Activated naive CD8-positive, alpha-beta T cell (primary cell): Measurements from ENCODE around the gene CX3CR1.

ENCODE experiments used
- H3K27ac Mint-ChIP-seq: one replicate; pipeline ENCODE4 v1.8.0; 2021; ENCODE audit warnings: mixed read lengths
- H3K27me3 Mint-ChIP-seq: one replicate; pipeline ENCODE4 v1.8.0; 2021; ENCODE audit warnings: mixed read lengths
- H3K36me3 Mint-ChIP-seq: one replicate; pipeline ENCODE4 v1.8.0; 2021; ENCODE audit warnings: mixed read lengths
- H3K4me1 Mint-ChIP-seq: one replicate; pipeline ENCODE4 v1.8.0; 2021; ENCODE audit warnings: low read depth, mixed read lengths
- H3K4me3 Mint-ChIP-seq: one replicate; pipeline ENCODE4 v1.8.0; 2021; ENCODE audit warnings: mild to moderate bottlenecking, mixed read lengths
- H3K9me3 Mint-ChIP-seq: one replicate; pipeline ENCODE4 v1.8.0; 2021; ENCODE audit warnings: low read depth, mixed read lengths

The CX3CR1 gene

DNA sequence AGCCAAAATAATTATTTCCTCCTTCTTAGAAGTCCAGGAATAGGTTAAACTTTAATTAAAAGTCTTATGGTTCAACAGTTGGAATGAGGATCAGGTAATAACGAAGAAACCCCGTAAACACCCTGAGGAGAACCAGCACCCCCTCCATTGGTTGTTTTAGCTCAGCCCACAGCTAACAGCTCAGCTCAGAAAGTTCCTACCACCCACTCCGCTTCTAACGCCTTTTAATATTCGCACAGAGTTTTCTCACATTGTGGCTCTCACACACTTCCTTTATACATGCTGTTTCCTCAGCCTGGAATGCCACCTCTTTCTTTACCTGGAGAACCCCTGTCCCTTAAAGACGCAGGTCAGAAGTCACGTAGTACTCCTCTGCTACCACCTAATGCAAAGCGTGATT, 17.0 kb downstream of the CX3CR1 start:
- no peaks in the 10 kb centered on the region for H3K9me3 Mint-ChIP-seq
- H3K27me3 Mint-ChIP-seq: peaks cover 5% of the 10 kb centered on the region
- H3K27ac Mint-ChIP-seq: no peak overlapping the region
- no peak overlapping the region for H3K4me3 Mint-ChIP-seq
- H3K36me3 Mint-ChIP-seq: peaks cover 2% of the 10 kb centered on the region
- peaks cover 33% of the 10 kb centered on the region for H3K4me1 Mint-ChIP-seq

GRCh38 chr3:39261726-39262125, 18.1 kb downstream of the CX3CR1 start:
- peaks cover 30% of the 10 kb centered on the region for H3K4me1 Mint-ChIP-seq
- H3K27ac Mint-ChIP-seq: no peak overlapping the region
- H3K4me3 Mint-ChIP-seq: no peak overlapping the region
- no peaks in the 10 kb centered on the region for H3K36me3 Mint-ChIP-seq
- peaks cover 5% of the 10 kb centered on the region for H3K27me3 Mint-ChIP-seq
- no peaks in the 10 kb centered on the region for H3K9me3 Mint-ChIP-seq

DNA sequence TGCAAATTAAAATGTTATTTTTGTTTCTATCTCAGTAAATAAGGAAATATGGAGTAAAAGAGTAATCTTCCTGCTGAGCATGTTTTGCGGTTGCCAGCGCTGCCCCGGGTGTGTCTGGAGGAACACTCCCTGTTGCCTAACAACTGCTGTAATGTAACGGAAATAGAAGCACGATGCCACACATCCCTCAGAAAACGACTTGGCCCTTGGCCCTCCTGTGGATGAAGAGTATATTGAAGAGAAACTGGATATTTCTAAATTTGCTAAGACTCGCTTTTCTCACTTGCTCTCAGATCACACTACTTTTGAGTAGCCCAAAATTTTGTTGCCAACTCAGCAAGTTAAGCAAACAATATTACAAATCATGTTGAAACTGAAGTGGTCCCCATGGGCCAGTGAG, 18.9 kb downstream of the CX3CR1 start:
- Mint-ChIP-seq H3K4me3 (no peak overlapping the region), H3K27me3 (peaks cover 5% of the 10 kb centered on the region), H3K27ac (peak overlapping the region; percentile 29), H3K36me3 (no peaks in the 10 kb centered on the region), H3K9me3 (no peaks in the 10 kb centered on the region), H3K4me1 (peaks cover 33% of the 10 kb centered on the region)

DNA sequence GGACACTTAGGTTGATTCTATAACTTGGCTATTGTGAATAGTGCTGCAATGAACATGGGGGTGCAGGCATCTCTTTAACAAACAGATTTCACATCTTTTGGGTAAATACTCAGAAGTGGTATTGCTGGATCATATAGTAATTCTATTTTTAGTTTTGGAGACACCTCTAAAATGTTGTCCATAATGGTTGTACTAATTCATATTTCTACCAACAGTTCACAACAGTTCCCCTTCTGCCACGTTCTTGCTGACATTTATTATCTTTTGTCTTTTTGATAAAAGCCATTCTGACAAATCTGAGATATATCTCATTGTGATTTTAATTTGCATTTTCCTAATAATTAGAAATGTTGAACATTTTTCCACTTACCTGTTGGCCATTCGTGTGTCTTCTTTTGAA, 19.5 kb downstream of the CX3CR1 start:
- H3K4me1 Mint-ChIP-seq: peaks cover 38% of the 10 kb centered on the region
- H3K36me3 Mint-ChIP-seq: no peaks in the 10 kb centered on the region
- peaks cover 5% of the 10 kb centered on the region for H3K27me3 Mint-ChIP-seq
- no peak overlapping the region for H3K4me3 Mint-ChIP-seq
- no peaks in the 10 kb centered on the region for H3K9me3 Mint-ChIP-seq
- H3K27ac Mint-ChIP-seq: no peak overlapping the region

DNA sequence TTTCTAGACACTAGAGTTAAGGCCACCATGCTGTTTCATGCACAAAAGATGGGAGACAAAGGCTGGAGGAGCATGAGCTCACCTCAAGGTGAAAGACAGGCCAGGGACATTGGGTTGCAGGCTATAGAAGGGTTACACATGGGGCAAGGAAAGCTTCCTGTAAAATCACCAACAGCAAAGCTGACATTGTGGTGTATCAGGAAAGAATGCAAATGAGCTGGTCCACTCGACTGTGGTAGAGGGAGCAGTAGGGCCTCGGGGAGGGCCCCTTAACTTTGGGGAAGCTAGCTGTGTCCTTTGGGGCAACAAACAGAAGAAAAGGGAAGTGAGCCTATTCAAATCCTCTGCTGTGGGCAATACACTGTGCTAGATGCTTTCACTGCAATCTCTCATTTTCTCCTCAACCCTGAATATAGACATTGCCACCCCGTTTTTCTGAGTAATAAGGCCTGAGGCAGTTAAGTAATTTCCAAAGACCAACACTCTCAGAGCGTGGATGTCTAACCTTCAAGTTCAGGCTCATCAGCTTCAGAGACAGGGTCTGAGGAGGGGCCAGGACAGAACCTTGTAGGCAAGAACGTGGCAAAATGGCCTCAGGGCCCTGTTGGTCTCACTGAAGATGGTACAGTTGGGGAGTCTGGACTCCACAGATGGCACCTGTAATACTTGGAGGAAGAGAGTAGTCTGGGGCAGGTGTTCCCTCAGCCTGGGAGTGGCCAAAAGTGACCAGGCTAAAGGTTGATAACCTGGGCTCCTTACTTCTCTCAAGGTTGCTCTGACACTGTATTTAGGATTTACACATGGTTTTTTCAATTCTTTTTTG, 24.1 kb downstream of the CX3CR1 start:
- peak overlapping the region; percentile 86 for H3K27ac Mint-ChIP-seq
- peaks cover 2% of the 10 kb centered on the region for H3K27me3 Mint-ChIP-seq
- peaks cover 30% of the 10 kb centered on the region for H3K4me1 Mint-ChIP-seq
- peak overlapping the region; percentile 54 for H3K4me3 Mint-ChIP-seq
- H3K9me3 Mint-ChIP-seq: no peaks in the 10 kb centered on the region
- no peaks in the 10 kb centered on the region for H3K36me3 Mint-ChIP-seq

DNA sequence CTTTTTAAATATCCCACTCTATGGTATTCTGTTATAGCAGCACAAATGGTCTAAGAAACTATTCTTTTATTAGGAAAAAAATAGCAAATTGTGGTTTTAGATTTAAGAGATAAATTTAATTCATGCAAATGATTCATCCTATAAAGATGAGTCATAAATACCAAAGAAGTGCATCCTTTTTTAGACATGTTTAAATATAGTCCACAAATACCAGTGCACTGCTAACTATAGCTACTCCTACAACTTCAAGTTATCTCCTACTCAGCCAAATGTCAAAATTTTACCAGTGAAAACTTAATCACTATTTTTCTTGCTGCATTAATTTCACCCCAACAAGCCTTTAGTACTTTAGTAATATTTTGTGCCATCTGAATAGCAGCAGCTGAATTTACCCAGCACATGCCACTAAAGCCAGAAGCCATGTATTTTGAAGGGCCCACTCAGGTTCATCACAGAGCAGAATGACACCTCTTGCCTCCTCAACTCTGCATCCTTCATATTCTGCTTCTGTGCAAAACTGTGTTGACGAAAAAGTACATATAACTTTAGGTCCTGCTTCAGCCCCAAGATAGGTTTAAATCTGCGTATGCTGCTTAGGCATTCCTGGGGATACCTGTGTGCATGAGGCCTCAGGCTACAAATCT, 24.9 kb downstream of the CX3CR1 start:
- Mint-ChIP-seq H3K36me3 (no peaks in the 10 kb centered on the region), H3K27me3 (peaks cover under 1% of the 10 kb centered on the region), H3K27ac (peak overlapping the region; percentile 86), H3K4me3 (peak overlapping the region; percentile 54), H3K4me1 (peaks cover 30% of the 10 kb centered on the region), H3K9me3 (no peaks in the 10 kb centered on the region)

- peaks cover 20% of the 10 kb centered on the region for H3K4me1 Mint-ChIP-seq
- H3K27ac Mint-ChIP-seq: no peak overlapping the region
- no peaks in the 10 kb centered on the region for H3K36me3 Mint-ChIP-seq
These were observed 28.3 kb downstream of the CX3CR1 start for GRCh38 chr3:39251576-39251975.

GRCh38 chr3:39250116-39250747, 29.6 kb downstream of the CX3CR1 start:
- Mint-ChIP-seq H3K27ac (no peak overlapping the region), H3K36me3 (no peaks in the 10 kb centered on the region), H3K9me3 (no peaks in the 10 kb centered on the region), H3K27me3 (no peaks in the 10 kb centered on the region), H3K4me3 (no peak overlapping the region), H3K4me1 (peaks cover 8% of the 10 kb centered on the region)

More at GRCh38 chr3:39251576-39251975, 28.3 kb downstream of the CX3CR1 start:
- no peaks in the 10 kb centered on the region for H3K27me3 Mint-ChIP-seq
- no peaks in the 10 kb centered on the region for H3K9me3 Mint-ChIP-seq
- no peak overlapping the region for H3K4me3 Mint-ChIP-seq

DNA sequence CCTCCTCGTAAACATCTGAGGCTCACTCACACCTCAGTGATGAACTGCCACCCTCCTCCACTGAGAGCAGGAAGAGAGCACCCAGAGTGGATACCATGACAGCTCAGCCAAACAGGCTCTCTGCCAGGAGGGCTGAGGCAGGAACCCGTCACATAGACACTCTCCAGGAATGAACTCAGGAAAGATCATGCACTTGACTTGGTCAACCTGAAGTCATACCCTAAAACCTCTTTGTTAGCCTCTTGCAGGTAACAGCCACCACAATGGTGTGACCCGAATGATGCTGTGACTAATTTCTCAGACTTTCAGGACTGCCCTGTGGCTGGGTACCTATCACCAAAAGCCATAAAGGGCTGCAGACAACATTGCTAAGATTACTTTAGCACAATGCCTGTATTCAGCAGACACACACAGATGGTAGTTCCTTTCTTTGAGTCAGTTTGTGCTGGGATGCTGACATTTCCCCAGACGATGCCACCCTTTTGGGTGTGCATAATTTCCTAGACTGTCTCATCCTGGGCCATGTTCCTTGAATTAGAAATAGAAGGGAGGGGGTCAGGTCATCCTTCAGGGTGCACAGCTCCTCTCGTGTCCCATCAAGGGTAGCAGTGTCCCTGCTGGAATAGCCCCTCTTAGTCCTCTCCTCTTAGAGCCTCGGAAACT, 30.3 kb downstream of the CX3CR1 start:
- Mint-ChIP-seq H3K36me3 (no peaks in the 10 kb centered on the region), H3K4me3 (no peak overlapping the region), H3K27ac (no peak overlapping the region), H3K27me3 (no peaks in the 10 kb centered on the region), H3K4me1 (peaks cover 2% of the 10 kb centered on the region), H3K9me3 (no peaks in the 10 kb centered on the region)

DNA sequence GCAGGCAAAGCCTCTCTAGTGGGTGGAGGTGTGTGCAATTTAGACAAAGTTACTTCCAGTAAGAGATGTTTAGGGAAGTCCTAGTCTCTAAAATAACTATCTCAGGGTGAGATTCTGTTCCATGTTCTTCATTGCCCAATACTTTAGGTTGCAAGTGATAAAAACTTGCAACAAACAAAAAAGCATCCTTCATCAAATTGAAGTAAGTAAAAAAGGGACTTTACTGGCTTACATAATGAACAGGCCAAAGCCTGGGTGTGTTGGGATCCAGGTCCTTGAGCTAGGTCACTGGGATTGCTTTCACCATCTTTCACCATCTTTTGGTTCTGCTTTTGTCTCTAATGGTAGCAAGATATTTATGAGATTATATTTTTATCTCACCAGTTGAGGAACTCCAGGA, 38.3 kb downstream of the CX3CR1 start:
- H3K4me1 Mint-ChIP-seq: no peaks in the 10 kb centered on the region
- H3K4me3 Mint-ChIP-seq: no peak overlapping the region
- no peaks in the 10 kb centered on the region for H3K36me3 Mint-ChIP-seq
- no peaks in the 10 kb centered on the region for H3K9me3 Mint-ChIP-seq
- H3K27ac Mint-ChIP-seq: no peak overlapping the region
- H3K27me3 Mint-ChIP-seq: peaks cover 7% of the 10 kb centered on the region

- Mint-ChIP-seq H3K36me3 (no peaks in the 10 kb centered on the region), H3K4me1 (peaks cover 9% of the 10 kb centered on the region), H3K27ac (no peak overlapping the region), H3K4me3 (no peak overlapping the region), H3K27me3 (peaks cover 12% of the 10 kb centered on the region), H3K9me3 (no peaks in the 10 kb centered on the region)
These were observed 42.8 kb downstream of the CX3CR1 start for GRCh38 chr3:39237027-39237426.

DNA sequence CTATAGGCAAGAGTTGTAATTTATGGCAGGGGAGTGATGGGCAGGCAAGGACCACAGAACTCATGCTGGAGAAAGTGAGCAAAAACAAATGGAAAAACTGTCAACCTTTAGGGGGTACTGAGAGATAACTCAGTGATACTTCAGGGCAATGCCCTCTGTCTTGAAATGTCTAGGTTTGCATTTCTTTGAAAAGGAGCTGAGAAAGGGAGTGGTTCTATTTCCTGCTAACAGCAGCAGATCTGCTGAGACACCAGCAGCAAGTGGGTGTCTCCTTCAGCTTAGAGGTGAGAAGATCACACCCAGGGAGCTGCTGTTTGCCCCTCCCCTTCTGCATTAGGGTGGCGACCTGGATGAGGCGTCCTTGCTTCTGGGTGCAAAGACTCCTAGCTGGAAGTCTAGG, 45.2 kb downstream of the CX3CR1 start:
- no peaks in the 10 kb centered on the region for H3K36me3 Mint-ChIP-seq
- H3K4me3 Mint-ChIP-seq: no peak overlapping the region
- H3K9me3 Mint-ChIP-seq: no peaks in the 10 kb centered on the region
- H3K27me3 Mint-ChIP-seq: peaks cover 7% of the 10 kb centered on the region
- peaks cover 9% of the 10 kb centered on the region for H3K4me1 Mint-ChIP-seq
- no peak overlapping the region for H3K27ac Mint-ChIP-seq

DNA sequence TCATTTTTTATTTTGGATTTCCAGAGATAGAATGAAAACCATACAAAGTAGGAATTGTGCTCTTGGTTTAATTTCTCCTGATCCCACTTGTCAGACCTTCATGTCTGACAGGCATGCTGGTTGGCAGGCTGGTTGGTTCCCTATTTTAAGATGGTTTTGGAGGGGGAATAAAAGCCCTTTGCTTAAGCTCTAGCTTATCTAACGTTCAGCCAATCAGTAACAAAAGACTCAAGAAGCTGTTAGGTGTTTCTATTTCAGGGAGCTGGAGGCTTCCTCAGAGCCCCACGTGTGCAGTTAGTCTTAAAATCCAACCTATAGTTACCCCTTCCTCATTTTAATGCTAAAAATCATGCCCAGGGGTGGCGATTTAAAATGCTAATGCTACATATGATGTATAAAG, 47.0 kb downstream of the CX3CR1 start:
- Mint-ChIP-seq H3K9me3 (no peaks in the 10 kb centered on the region), H3K36me3 (no peaks in the 10 kb centered on the region), H3K27me3 (peaks cover 6% of the 10 kb centered on the region), H3K27ac (no peak overlapping the region), H3K4me1 (peaks cover 9% of the 10 kb centered on the region), H3K4me3 (no peak overlapping the region)

GRCh38 chr3:39230453-39230852, 49.4 kb downstream of the CX3CR1 start:
- no peaks in the 10 kb centered on the region for H3K36me3 Mint-ChIP-seq
- no peaks in the 10 kb centered on the region for H3K9me3 Mint-ChIP-seq
- H3K4me3 Mint-ChIP-seq: no peak overlapping the region
- H3K27me3 Mint-ChIP-seq: peaks cover 6% of the 10 kb centered on the region
- H3K4me1 Mint-ChIP-seq: peaks cover 9% of the 10 kb centered on the region
- no peak overlapping the region for H3K27ac Mint-ChIP-seq

DNA sequence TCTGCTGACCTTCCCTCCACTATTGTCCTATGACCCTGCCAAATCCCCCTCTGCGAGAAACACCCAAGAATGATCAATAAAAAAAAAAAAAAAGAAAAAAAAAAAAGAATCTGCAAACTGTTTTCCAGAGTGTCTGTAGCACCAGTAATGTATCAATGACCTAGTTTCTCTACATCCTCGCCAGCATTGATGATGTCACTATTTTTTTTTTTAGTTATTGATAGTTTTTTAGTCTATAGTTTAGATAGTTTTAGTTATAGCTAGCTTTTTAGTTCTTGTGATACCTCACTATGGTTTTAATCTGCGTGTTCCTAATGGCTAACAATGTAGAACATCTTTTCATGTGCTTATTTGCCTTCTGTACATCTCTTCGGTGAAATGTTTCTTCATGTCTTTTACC, 51.3 kb downstream of the CX3CR1 start:
- Mint-ChIP-seq H3K27ac (no peak overlapping the region), H3K36me3 (no peaks in the 10 kb centered on the region), H3K4me1 (no peaks in the 10 kb centered on the region), H3K9me3 (no peaks in the 10 kb centered on the region), H3K27me3 (peaks cover 5% of the 10 kb centered on the region), H3K4me3 (no peak overlapping the region)
